K562 (cell line): ENCODE measurements around the gene PDE4D. TPM values are rescaled to one million over a fixed set of nuclear protein-coding genes. Genes with fewer than 3 reads are reported as not detected.

ENCODE experiments used
- CUX1 ChIP-seq: fragments of 200-800 bp; sonication (Bioruptor generic); IDR thresholded peaks from 2 replicates; pipeline ENCODE4 v1.6.1; 2016; ENCODE audit warnings: missing genetic modification characterization, missing compliant biosample characterization
- GMEB1 ChIP-seq: fragments of 250-450 bp; sonication (Bioruptor Pico); IDR thresholded peaks from 2 replicates; pipeline ENCODE4 v1.4.0; 2020; ENCODE audit warnings: mild to moderate bottlenecking
- NR2C2 ChIP-seq, 2 experiments: fragments of 200-800 bp in 1 of 2; sonication (Bioruptor generic) in 1 of 2; sonication (generic) in 1 of 2; formaldehyde crosslinking in 1 of 2; IDR thresholded peaks; 2 replicates each; pipeline versions ENCODE4 v1.6.1 to v1.8.0; 2016 to 2022; ENCODE audit warnings: mild to moderate bottlenecking in 1 of 2, missing compliant biosample characterization in 1 of 2, missing genetic modification characterization in 1 of 2, missing genetic modification reagents in 1 of 2
- ZKSCAN8 ChIP-seq: fragments of 200-800 bp; sonication (Bioruptor generic); IDR thresholded peaks from 2 replicates; pipeline ENCODE4 v1.6.1; 2016; ENCODE audit warnings: missing genetic modification characterization, missing compliant biosample characterization
- ZNF121 ChIP-seq: sonication (generic); formaldehyde crosslinking; conservative IDR thresholded peaks from 2 replicates; pipeline ENCODE4 v1.8.0; 2022; ENCODE audit warnings: missing genetic modification reagents
- ZNF444 ChIP-seq: fragments of 250-450 bp; sonication (Bioruptor Pico); IDR thresholded peaks from 2 replicates; pipeline ENCODE4 v1.4.0; 2020; ENCODE audit warnings: mild to moderate bottlenecking, moderate library complexity
- polyA plus RNA-seq, 8 experiments: library from polyadenylated mRNA; depleted of rRNA in 4 of 8; stranded (reverse) in 5 of 8; unstranded in 3 of 8; fragments of >200 nt; fragmentation: Nextera tagmentation in 2 of 8; fragmentation: Illumina TruSeq in 1 of 8; extraction: Ambion mirVana in 2 of 8; extraction: Trizol in 1 of 8; gene quantifications; 2 replicates each; pipeline versions ENCODE4 v1.2.1 to v1.2.3, GENCODE V29; 2011 to 2014; ENCODE audit warnings: inconsistent platforms in 1 of 8, missing spikeins in 1 of 8
- total RNA-seq, 7 experiments: library from RNA; depleted of rRNA in 6 of 7; stranded (reverse); fragments of >200 nt in 6 of 7; fragmentation: Illumina TruSeq in 2 of 7; extraction: Trizol in 2 of 7; gene quantifications; 2 replicates each; pipeline versions ENCODE4 v1.2.1 to v1.2.3, GENCODE V29; 2011 to 2021; ENCODE audit warnings: low replicate concordance in 1 of 7
- TF ChIP-seq, protein P1 (sequence below): fragments of 250-450 bp; sonication (Bioruptor Pico); IDR thresholded peaks from 2 replicates; pipeline ENCODE4 v1.5.0; 2021

The PDE4D gene
- total and polyA plus RNA-seq, 9 of the 15 experiments (the other 6 are each of a cell fraction or from before 2014, with no cell fraction given), result 0.04 to 0.46 (median 0.13) TPM

DNA sequence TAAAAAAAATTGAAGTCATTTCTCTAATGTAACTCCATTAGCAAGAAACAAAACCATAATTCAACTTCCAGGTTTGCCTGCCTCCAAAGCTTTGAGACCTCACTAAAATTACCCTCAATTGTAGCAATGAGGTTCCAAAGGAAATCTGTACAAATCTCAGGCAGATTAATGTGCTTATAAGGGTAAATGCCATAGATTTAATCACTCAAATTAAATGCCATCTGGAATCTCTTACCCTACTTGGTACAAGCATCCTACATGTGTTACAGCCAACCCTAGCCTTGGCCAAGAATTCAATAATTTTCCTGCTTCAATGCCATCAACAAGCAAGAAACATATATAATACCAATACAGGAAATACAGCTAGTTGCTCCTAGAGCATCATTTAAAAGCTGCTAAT lies 857.8 kb downstream of the PDE4D start (continued):
- TF ChIP-seq ZNF121 (CRISPR knock-in tag) (no peak), GMEB1 (CRISPR knock-in tag) (no peak), ZNF444 (no peak), CUX1 (CRISPR knock-in tag) (no peak), ZKSCAN8 (no peak), NR2C2 (CRISPR knock-in tag; IDR thresholded peaks at IDR 0.05) (no peak), NR2C2 (tag; IDR thresholded peaks at IDR 0.05) (no peak)
- TF ChIP-seq, protein P1, sequence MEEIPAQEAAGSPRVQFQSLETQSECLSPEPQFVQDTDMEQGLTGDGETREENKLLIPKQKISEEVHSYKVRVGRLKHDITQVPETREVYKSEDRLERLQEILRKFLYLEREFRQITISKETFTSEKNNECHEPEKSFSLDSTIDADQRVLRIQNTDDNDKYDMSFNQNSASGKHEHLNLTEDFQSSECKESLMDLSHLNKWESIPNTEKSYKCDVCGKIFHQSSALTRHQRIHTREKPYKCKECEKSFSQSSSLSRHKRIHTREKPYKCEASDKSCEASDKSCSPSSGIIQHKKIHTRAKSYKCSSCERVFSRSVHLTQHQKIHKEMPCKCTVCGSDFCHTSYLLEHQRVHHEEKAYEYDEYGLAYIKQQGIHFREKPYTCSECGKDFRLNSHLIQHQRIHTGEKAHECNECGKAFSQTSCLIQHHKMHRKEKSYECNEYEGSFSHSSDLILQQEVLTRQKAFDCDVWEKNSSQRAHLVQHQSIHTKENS (CRISPR knock-in tag), result no peak
- TF ChIP-seq, all 486 proteins: peak for 0
